Astrocyte (in vitro differentiated cells and primary cell): ENCODE data around the gene ZCCHC3. TPM values are rescaled to one million over a fixed set of nuclear protein-coding genes. Genes with fewer than 3 reads are reported as not detected.

ENCODE experiments used
- DNase-seq: peaks from one replicate; pipeline ENCODE4 v3.0.0-alpha.2; 2010; ENCODE audit warnings: low read depth
- FAIRE-seq: peaks from 2 replicates; lab custom pipeline; 2011; peaks lifted over from hg19 to GRCh38; lab: Jason Lieb, UNC
- H2AFZ ChIP-seq: 2 replicates; pipeline ENCODE4 v1.6.0; 2012; ENCODE audit warnings: low read depth, low read length, inconsistent platforms
- H3K27ac ChIP-seq: 2 replicates; pipeline ENCODE4 v1.5.1; 2011; ENCODE audit warnings: low read depth, low read length, inconsistent platforms
- H3K27me3 ChIP-seq: 2 replicates; pipeline ENCODE4 v1.6.0; 2011; ENCODE audit warnings: low read length, inconsistent platforms; ENCODE audit not compliant: insufficient read depth
- H3K36me3 ChIP-seq: 2 replicates; pipeline ENCODE4 v1.5.1; 2011; ENCODE audit warnings: low read length, inconsistent platforms; ENCODE audit not compliant: insufficient read depth
- H3K4me1 ChIP-seq: 2 replicates; pipeline ENCODE4 v1.5.1; 2011; ENCODE audit warnings: low read length, inconsistent platforms; ENCODE audit not compliant: insufficient read depth
- H3K4me2 ChIP-seq: 2 replicates; pipeline ENCODE4 v1.6.0; 2012; ENCODE audit warnings: low read length, inconsistent platforms
- H3K4me3 ChIP-seq: 2 replicates; pipeline ENCODE4 v1.5.1; 2011; ENCODE audit warnings: low read depth, mild to moderate bottlenecking, low read length, inconsistent platforms; ENCODE audit not compliant: insufficient read depth
- H3K79me2 ChIP-seq: 2 replicates; pipeline ENCODE4 v1.6.0; 2012; ENCODE audit warnings: mild to moderate bottlenecking, low read length, inconsistent platforms; ENCODE audit not compliant: insufficient read depth
- H3K9ac ChIP-seq: 2 replicates; pipeline ENCODE4 v1.6.0; 2012; ENCODE audit warnings: mild to moderate bottlenecking, low read length, inconsistent platforms
- H3K9me3 ChIP-seq: 2 replicates; pipeline ENCODE4 v1.5.1; 2012; ENCODE audit warnings: low read depth, mild to moderate bottlenecking, low read length, inconsistent platforms; ENCODE audit not compliant: insufficient read depth
- H4K20me1 ChIP-seq: 2 replicates; pipeline ENCODE4 v1.6.0; 2012; ENCODE audit warnings: low read length, inconsistent platforms; ENCODE audit not compliant: insufficient read depth
- H3K27ac Mint-ChIP-seq: one replicate; pipeline ENCODE4 v1.8.0; 2021; ENCODE audit warnings: mild to moderate bottlenecking, mixed read lengths; ENCODE audit not compliant: unreplicated experiment
- H3K27me3 Mint-ChIP-seq: one replicate; pipeline ENCODE4 v1.8.0; 2021; ENCODE audit warnings: low read depth, mixed read lengths; ENCODE audit not compliant: unreplicated experiment
- H3K36me3 Mint-ChIP-seq: one replicate; pipeline ENCODE4 v1.8.0; 2021; ENCODE audit warnings: low read depth, mixed read lengths; ENCODE audit not compliant: unreplicated experiment
- H3K4me1 Mint-ChIP-seq: one replicate; pipeline ENCODE4 v1.8.0; 2021; ENCODE audit warnings: low read depth, mixed read lengths; ENCODE audit not compliant: unreplicated experiment
- H3K4me3 Mint-ChIP-seq: one replicate; pipeline ENCODE4 v1.8.0; 2021; ENCODE audit warnings: mild to moderate bottlenecking, moderate library complexity, mixed read lengths; ENCODE audit not compliant: unreplicated experiment
- H3K9me3 Mint-ChIP-seq: one replicate; pipeline ENCODE4 v1.8.0; 2021; ENCODE audit warnings: mild to moderate bottlenecking, mixed read lengths; ENCODE audit not compliant: unreplicated experiment
- EZH2 ChIP-seq: IDR thresholded peaks from 2 replicates; pipeline ENCODE4 v1.6.1; 2012; ENCODE audit warnings: mild to moderate bottlenecking, low read length, inconsistent platforms; ENCODE audit not compliant: insufficient read depth
- total RNA-seq: library from RNA; stranded (reverse); gene quantifications from 2 replicates; pipeline ENCODE4 v1.2.1, GENCODE V29; 2021
- TF ChIP-seq, protein P1 (sequence below): IDR thresholded peaks from 2 replicates; pipeline ENCODE4 v1.5.1; 2011; ENCODE audit warnings: low read depth, mild to moderate bottlenecking, inconsistent platforms, low read length, moderate library complexity; ENCODE audit not compliant: insufficient read depth

Gene ZCCHC3
- total RNA-seq, 1 donor from 2014 or later, result 18.6 TPM

- Histone ChIP-seq H3K9me3 (no peaks in the 10 kb centered on the region), H3K4me2 (no peak overlapping the region), H4K20me1 (no peaks in the 10 kb centered on the region), H3K4me1 (no peaks in the 10 kb centered on the region), H3K79me2 (peaks cover under 1% of the 10 kb centered on the region), H3K4me3 (no peak overlapping the region), H3K27ac (no peak overlapping the region), H3K27me3 (no peaks in the 10 kb centered on the region), H3K36me3 (no peaks in the 10 kb centered on the region), H3K9ac (no peak overlapping the region), H2AFZ (no peak overlapping the region)
- Mint-ChIP-seq H3K36me3 (no peaks in the 10 kb centered on the region), H3K27ac (no peak overlapping the region), H3K4me1 (no peaks in the 10 kb centered on the region), H3K27me3 (no peaks in the 10 kb centered on the region), H3K4me3 (no peak overlapping the region), H3K9me3 (no peaks in the 10 kb centered on the region)
- DNase-seq, result no peak
- no peak for FAIRE-seq
- TF ChIP-seq EZH2, result no peak
- TF ChIP-seq, protein P1, sequence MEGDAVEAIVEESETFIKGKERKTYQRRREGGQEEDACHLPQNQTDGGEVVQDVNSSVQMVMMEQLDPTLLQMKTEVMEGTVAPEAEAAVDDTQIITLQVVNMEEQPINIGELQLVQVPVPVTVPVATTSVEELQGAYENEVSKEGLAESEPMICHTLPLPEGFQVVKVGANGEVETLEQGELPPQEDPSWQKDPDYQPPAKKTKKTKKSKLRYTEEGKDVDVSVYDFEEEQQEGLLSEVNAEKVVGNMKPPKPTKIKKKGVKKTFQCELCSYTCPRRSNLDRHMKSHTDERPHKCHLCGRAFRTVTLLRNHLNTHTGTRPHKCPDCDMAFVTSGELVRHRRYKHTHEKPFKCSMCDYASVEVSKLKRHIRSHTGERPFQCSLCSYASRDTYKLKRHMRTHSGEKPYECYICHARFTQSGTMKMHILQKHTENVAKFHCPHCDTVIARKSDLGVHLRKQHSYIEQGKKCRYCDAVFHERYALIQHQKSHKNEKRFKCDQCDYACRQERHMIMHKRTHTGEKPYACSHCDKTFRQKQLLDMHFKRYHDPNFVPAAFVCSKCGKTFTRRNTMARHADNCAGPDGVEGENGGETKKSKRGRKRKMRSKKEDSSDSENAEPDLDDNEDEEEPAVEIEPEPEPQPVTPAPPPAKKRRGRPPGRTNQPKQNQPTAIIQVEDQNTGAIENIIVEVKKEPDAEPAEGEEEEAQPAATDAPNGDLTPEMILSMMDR, result no peak
Observed at GRCh38 chr20:284172-284571, 13.2 kb upstream of the ZCCHC3 start.

GRCh38 chr20:286508-286907 lies 10.9 kb upstream of the ZCCHC3 start:
- DNase-seq, result no peak
- H3K4me3 Mint-ChIP-seq, result no peak overlapping the region
- FAIRE-seq, result no peak
- no peaks in the 10 kb centered on the region for H3K36me3 ChIP-seq
- H4K20me1 ChIP-seq, result no peaks in the 10 kb centered on the region
- peaks cover 2% of the 10 kb centered on the region for H3K4me1 Mint-ChIP-seq
- H3K9ac ChIP-seq, result no peak overlapping the region
- H3K4me1 ChIP-seq, result peaks cover 15% of the 10 kb centered on the region
- no peak overlapping the region for H3K4me3 ChIP-seq
- H3K27ac Mint-ChIP-seq, result no peak overlapping the region
- H3K27me3 Mint-ChIP-seq, result no peaks in the 10 kb centered on the region
- peaks cover 10% of the 10 kb centered on the region for H3K79me2 ChIP-seq
- TF ChIP-seq, protein P1, result no peak
- no peak for TF ChIP-seq EZH2
- H2AFZ ChIP-seq, result no peak overlapping the region
- H3K27ac ChIP-seq, result no peak overlapping the region
- H3K36me3 Mint-ChIP-seq, result no peaks in the 10 kb centered on the region
- no peaks in the 10 kb centered on the region for H3K27me3 ChIP-seq
- H3K9me3 Mint-ChIP-seq, result no peaks in the 10 kb centered on the region
- no peak overlapping the region for H3K4me2 ChIP-seq
- H3K9me3 ChIP-seq, result no peaks in the 10 kb centered on the region

DNA sequence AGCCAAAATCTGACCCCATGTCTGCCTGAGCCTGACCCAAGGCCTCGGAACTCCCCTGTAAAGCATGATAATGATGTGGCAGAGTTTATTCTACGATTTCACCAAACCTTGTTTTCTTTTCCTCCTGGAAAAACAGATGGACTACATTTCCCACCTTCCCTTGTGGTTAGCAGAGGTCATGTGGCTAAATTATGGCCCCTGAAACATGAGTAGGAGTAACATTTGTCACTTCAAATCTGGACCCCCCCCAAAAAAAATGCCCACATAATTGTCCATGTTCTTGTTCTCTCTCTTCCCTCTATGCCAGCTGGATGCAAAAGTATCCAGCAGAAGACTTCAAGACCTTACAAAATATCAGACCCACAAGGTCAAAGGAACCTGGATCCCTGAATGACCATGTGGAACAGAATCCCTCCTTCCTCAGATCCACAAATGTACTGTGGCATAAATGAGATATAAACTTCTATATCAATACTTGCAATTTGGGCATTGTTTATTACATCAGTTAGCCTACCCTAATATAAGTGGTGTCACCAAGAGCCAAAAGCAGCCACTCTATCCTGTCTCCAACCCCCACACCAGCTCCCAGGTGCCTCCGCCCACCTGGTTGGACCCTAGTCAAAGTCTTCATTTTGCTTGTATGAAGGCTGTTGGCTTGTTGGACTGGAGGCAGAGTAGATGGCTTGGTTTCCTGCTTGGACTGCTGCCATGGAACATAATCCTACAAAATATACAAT lies 8.2 kb upstream of the ZCCHC3 start:
- Histone ChIP-seq H3K4me2 (peak overlapping the region; percentile 93), H3K79me2 (peaks cover 10% of the 10 kb centered on the region), H4K20me1 (no peaks in the 10 kb centered on the region), H2AFZ (no peak overlapping the region), H3K27ac (no peak overlapping the region), H3K27me3 (no peaks in the 10 kb centered on the region), H3K9me3 (no peaks in the 10 kb centered on the region), H3K36me3 (no peaks in the 10 kb centered on the region), H3K4me1 (peaks cover 20% of the 10 kb centered on the region), H3K9ac (peak overlapping the region; percentile 85), H3K4me3 (peak overlapping the region; percentile 85)
- Mint-ChIP-seq H3K9me3 (no peaks in the 10 kb centered on the region), H3K36me3 (no peaks in the 10 kb centered on the region), H3K4me3 (peak overlapping the region; percentile 58), H3K4me1 (peaks cover 2% of the 10 kb centered on the region), H3K27ac (no peak overlapping the region), H3K27me3 (no peaks in the 10 kb centered on the region)
- no peak for DNase-seq
- TF ChIP-seq, protein P1, result no peak
- TF ChIP-seq EZH2, result no peak
- no peak for FAIRE-seq
